Hepatocyte (in vitro differentiated cells): Measurements from ENCODE around the gene STXBP4. TPM values are rescaled to one million over a fixed set of nuclear protein-coding genes. Genes with fewer than 3 reads are reported as not detected.

ENCODE experiments used
- DNase-seq: peaks from one replicate; pipeline ENCODE4 v3.0.0-alpha.2; 2016; ENCODE audit warnings: low spot score
- H2AFZ ChIP-seq: fragments of 200-600 bp; sonication (generic); 2 replicates; pipeline ENCODE4 v1.6.0; 2016; ENCODE audit warnings: antibody characterized with exemption, mild to moderate bottlenecking
- H3K27ac ChIP-seq: fragments of 200-600 bp; sonication (generic); 2 replicates; pipeline ENCODE4 v1.5.1; 2016; ENCODE audit warnings: mild to moderate bottlenecking
- H3K27me3 ChIP-seq: fragments of 200-600 bp; sonication (generic); 2 replicates; pipeline ENCODE4 v1.6.1; 2016
- H3K36me3 ChIP-seq: fragments of 200-600 bp; sonication (generic); replicated peaks from 2 replicates; pipeline ENCODE4 v1.5.1; 2016; ENCODE audit warnings: low read depth; ENCODE audit not compliant: insufficient read depth
- H3K4me1 ChIP-seq: fragments of 200-600 bp; sonication (generic); 2 replicates; pipeline ENCODE4 v1.5.1; 2016; ENCODE audit warnings: mild to moderate bottlenecking, moderate library complexity; ENCODE audit not compliant: insufficient read depth
- H3K4me2 ChIP-seq: fragments of 200-600 bp; sonication (generic); 2 replicates; pipeline ENCODE4 v1.6.0; 2016
- H3K4me3 ChIP-seq: fragments of 200-600 bp; sonication (generic); 2 replicates; pipeline ENCODE4 v1.5.1; 2016; ENCODE audit warnings: mild to moderate bottlenecking
- H3K79me2 ChIP-seq: fragments of 200-600 bp; sonication (generic); 2 replicates; pipeline ENCODE4 v1.6.0; 2017; ENCODE audit warnings: mild to moderate bottlenecking
- H3K9me2 ChIP-seq: fragments of 200-600 bp; sonication (generic); replicated peaks from 2 replicates; pipeline ENCODE4 v1.6.0; 2017; ENCODE audit warnings: mild to moderate bottlenecking; ENCODE audit not compliant: insufficient read depth
- H3K9me3 ChIP-seq: fragments of 200-600 bp; sonication (generic); 2 replicates; pipeline ENCODE4 v1.5.1; 2016; ENCODE audit warnings: low read depth, mild to moderate bottlenecking
- H4K20me1 ChIP-seq: fragments of 200-600 bp; sonication (generic); 2 replicates; pipeline ENCODE4 v1.6.0; 2016; ENCODE audit warnings: mild to moderate bottlenecking; ENCODE audit not compliant: insufficient read depth, poor library complexity, severe bottlenecking
- EZH2 ChIP-seq: fragments of 200-600 bp; sonication (generic); IDR thresholded peaks from 2 replicates; pipeline ENCODE4 v1.6.1; 2016; ENCODE audit warnings: antibody characterized with exemption, mild to moderate bottlenecking, borderline replicate concordance
- EZH2phosphoT487 ChIP-seq: fragments of 200-600 bp; sonication (generic); IDR thresholded peaks from one replicate; pipeline ENCODE4 v1.6.1; 2018; ENCODE audit warnings: antibody characterized with exemption, mild to moderate bottlenecking, low read depth, moderate library complexity; ENCODE audit not compliant: unreplicated experiment, severe bottlenecking
- WGBS: methylation state at CpG from one replicate; pipeline ENCODE4 v1.1.6; 2016; ENCODE audit warnings: low lambda C conversion rate; ENCODE audit errors: missing lambda C conversion rate; 5-methylcytosine and 5-hydroxymethylcytosine counted together
- polyA plus RNA-seq: library from polyadenylated mRNA; unstranded; fragments of >200 nt; fragmentation: Nextera tagmentation; extraction: Ambion mirVana; gene quantifications from 2 replicates; pipeline ENCODE4 v1.2.1, GENCODE V29; 2016
- total RNA-seq: library from RNA; depleted of rRNA; stranded (reverse); fragments of >200 nt; gene quantifications from 2 replicates; pipeline ENCODE4 v1.2.3, GENCODE V29; 2014
- TF ChIP-seq, protein P1 (sequence below): fragments of 200-600 bp; sonication (generic); IDR thresholded peaks from 2 replicates; pipeline ENCODE4 v1.5.1; 2016; ENCODE audit warnings: antibody characterized with exemption, mild to moderate bottlenecking; ENCODE audit not compliant: poor library complexity

STXBP4 gene
- total and polyA plus RNA-seq, 2 experiments from 2014 or later = 9.0 to 50.1 TPM

DNA sequence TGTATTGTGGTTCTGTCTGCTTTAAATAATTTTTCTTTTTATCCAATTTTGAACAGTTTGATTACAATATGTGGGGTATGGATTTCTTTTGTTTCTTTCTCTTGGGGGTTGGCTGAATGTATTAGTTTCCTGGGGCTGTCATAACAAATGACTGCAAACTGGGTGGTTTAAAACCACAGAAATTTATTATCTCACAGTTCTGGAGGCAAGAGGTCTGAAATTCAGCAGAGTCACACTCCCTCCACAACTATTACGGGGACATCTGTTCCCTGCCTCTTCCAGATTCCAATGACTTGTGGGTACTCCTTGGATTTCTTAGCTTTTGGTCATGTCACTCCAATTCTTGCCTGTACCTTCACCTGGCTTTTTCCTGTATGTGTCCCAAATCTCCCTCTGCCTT lies 23.8 kb upstream of the STXBP4 start:
- Histone ChIP-seq H3K4me1 (no peaks in the 10 kb centered on the region), H3K9me2 (no peaks in the 10 kb centered on the region), H4K20me1 (no peaks in the 10 kb centered on the region), H2AFZ (no peak overlapping the region), H3K27ac (no peak overlapping the region), H3K4me3 (no peak overlapping the region), H3K4me2 (no peak overlapping the region), H3K79me2 (no peaks in the 10 kb centered on the region), H3K27me3 (no peaks in the 10 kb centered on the region), H3K9me3 (no peaks in the 10 kb centered on the region), H3K36me3 (no peaks in the 10 kb centered on the region)
- TF ChIP-seq EZH2 = no peak
- TF ChIP-seq EZH2phosphoT487 = no peak
- TF ChIP-seq, protein P1, sequence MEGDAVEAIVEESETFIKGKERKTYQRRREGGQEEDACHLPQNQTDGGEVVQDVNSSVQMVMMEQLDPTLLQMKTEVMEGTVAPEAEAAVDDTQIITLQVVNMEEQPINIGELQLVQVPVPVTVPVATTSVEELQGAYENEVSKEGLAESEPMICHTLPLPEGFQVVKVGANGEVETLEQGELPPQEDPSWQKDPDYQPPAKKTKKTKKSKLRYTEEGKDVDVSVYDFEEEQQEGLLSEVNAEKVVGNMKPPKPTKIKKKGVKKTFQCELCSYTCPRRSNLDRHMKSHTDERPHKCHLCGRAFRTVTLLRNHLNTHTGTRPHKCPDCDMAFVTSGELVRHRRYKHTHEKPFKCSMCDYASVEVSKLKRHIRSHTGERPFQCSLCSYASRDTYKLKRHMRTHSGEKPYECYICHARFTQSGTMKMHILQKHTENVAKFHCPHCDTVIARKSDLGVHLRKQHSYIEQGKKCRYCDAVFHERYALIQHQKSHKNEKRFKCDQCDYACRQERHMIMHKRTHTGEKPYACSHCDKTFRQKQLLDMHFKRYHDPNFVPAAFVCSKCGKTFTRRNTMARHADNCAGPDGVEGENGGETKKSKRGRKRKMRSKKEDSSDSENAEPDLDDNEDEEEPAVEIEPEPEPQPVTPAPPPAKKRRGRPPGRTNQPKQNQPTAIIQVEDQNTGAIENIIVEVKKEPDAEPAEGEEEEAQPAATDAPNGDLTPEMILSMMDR = no peak
- WGBS = 77% methylated on average over 1 of the region's 1 CpG
- no peak for DNase-seq

DNA sequence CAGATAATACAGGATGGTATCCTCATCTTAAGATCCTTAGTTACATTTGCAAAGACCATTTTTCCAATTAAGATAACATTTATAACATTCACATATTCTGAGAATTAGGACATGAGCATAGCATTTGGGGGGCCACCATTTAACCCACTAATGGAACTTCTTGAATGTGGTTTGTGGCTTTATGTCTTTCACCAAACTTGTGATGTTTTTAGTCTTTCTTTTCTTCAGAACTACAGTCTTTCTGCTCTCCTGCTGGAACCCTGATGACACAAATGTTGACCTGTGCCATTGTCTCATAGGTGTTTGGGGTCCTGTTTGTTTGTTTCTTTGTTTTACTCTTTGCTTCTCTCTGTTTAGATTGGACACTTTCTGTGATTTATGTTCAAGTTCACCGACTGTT lies 23.3 kb upstream of the STXBP4 start:
- TF ChIP-seq EZH2 = no peak
- TF ChIP-seq EZH2phosphoT487 = no peak
- TF ChIP-seq, protein P1 = no peak
- H3K27ac ChIP-seq = no peak overlapping the region
- no peaks in the 10 kb centered on the region for H3K27me3 ChIP-seq
- H3K79me2 ChIP-seq = no peaks in the 10 kb centered on the region
- no peaks in the 10 kb centered on the region for H3K4me1 ChIP-seq
- H3K4me2 ChIP-seq = no peak overlapping the region
- no peak overlapping the region for H3K4me3 ChIP-seq
- WGBS = 88% methylated on average over 1 of the region's 1 CpG
- H3K36me3 ChIP-seq = no peaks in the 10 kb centered on the region
- no peak for DNase-seq
- H3K9me3 ChIP-seq = no peaks in the 10 kb centered on the region
- no peaks in the 10 kb centered on the region for H4K20me1 ChIP-seq
- H3K9me2 ChIP-seq = no peaks in the 10 kb centered on the region
- no peak overlapping the region for H2AFZ ChIP-seq

DNA sequence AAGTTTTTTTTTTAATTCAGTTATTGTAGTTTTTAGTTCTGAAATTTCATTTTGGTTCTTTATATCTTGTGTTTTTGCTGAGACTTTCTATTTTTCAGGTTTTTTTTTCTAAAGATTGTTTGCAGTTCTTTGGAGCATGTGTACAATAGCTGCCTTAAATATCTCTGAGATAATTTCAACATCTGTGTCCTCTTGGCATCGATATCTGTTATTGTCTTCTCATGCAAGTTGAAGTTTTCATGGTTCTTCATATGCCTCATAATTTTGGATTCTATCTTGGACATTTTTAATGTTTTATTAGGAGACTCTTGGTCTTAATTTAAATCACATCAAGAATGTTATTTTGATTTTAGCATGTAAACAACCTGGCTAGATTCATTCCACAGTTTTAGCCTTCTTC lies 22.9 kb upstream of the STXBP4 start:
- Histone ChIP-seq H3K9me2 (no peaks in the 10 kb centered on the region), H3K27ac (no peak overlapping the region), H3K36me3 (no peaks in the 10 kb centered on the region), H3K4me2 (no peak overlapping the region), H3K4me3 (no peak overlapping the region), H3K79me2 (no peaks in the 10 kb centered on the region), H3K27me3 (no peaks in the 10 kb centered on the region), H2AFZ (no peak overlapping the region), H3K4me1 (no peaks in the 10 kb centered on the region), H3K9me3 (no peaks in the 10 kb centered on the region), H4K20me1 (no peaks in the 10 kb centered on the region)
- DNase-seq = no peak
- no peak for TF ChIP-seq EZH2phosphoT487
- TF ChIP-seq, protein P1 = no peak
- no peak for TF ChIP-seq EZH2
- WGBS = 92% methylated on average over 1 of the region's 1 CpG

DNA sequence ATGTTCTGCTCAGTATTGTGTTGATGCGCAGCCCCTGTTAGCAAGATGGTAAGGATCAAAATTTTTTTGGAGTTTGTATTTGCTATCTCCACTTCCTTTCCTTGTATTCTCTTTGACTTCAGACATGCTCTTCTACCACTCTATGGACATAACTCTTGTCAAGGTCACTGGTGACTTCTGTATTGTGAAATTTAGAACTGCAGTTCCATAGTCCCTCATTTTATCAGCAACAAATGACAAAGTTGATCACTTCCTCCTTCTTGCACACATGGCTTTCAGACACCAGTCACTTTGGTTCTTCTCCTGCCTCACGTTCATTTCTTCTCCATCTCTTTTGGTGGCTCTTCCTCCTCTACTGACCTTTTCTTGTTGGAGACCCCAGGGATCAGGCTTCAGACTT lies 21.2 kb upstream of the STXBP4 start:
- Histone ChIP-seq H3K79me2 (no peaks in the 10 kb centered on the region), H3K9me2 (no peaks in the 10 kb centered on the region), H3K27me3 (no peaks in the 10 kb centered on the region), H2AFZ (no peak overlapping the region), H3K4me3 (no peak overlapping the region), H3K4me1 (no peaks in the 10 kb centered on the region), H3K36me3 (no peaks in the 10 kb centered on the region), H3K27ac (no peak overlapping the region), H3K9me3 (no peaks in the 10 kb centered on the region), H4K20me1 (no peaks in the 10 kb centered on the region), H3K4me2 (no peak overlapping the region)
- no peak for TF ChIP-seq EZH2phosphoT487
- TF ChIP-seq, protein P1 = no peak
- no peak for TF ChIP-seq EZH2
- WGBS = 98% methylated on average over 2 of the region's 2 CpGs
- DNase-seq = no peak
